Suprapubic skin (tissue), 4 donors: Measurements from ENCODE around the gene PRDX2.

Experiments
- EP300 ChIP-seq: sonication (generic); formaldehyde crosslinking; IDR thresholded peaks from one replicate; pipeline ENCODE4 v1.6.1; 2017; ENCODE audit warnings: antibody characterized with exemption
- POLR2A ChIP-seq, 2 donors: fragments of 450-650 bp; IDR thresholded peaks; one replicate each; pipeline ENCODE4 v1.6.1; 2017; ENCODE audit warnings: antibody characterized with exemption in 2 of 2, mild to moderate bottlenecking in 2 of 2, moderate library complexity in 2 of 2
- POLR2AphosphoS5 ChIP-seq, 3 donors: sonication (generic); formaldehyde crosslinking; IDR thresholded peaks; one replicate each; pipeline ENCODE4 v1.6.1; 2017; ENCODE audit warnings: antibody characterized with exemption in 3 of 3
- TF ChIP-seq, protein P1 (sequence below), 2 donors: fragments of 200-600 bp in 1 of 2; fragments of 450-650 bp in 1 of 2; sonication (generic) in 1 of 2; IDR thresholded peaks; one replicate each; pipeline ENCODE4 v1.5.1; 2016 to 2019; ENCODE audit warnings: antibody characterized with exemption in 2 of 2, mild to moderate bottlenecking in 1 of 2, moderate library complexity in 1 of 2

DNA sequence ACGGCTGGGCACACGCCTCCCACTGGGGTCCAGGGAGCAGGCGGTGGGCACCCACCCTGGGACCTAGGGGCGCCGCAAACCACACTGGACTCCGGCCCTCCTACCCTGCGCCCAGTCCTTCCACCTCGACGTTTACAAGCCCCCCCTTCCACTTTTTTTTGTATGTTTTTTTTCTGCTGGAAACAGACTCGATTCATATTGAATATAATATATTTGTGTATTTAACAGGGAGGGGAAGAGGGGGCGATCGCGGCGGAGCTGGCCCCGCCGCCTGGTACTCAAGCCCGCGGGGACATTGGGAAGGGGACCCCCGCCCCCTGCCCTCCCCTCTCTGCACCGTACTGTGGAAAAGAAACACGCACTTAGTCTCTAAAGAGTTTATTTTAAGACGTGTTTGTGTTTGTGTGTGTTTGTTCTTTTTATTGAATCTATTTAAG, 8.7 kb downstream of the PRDX2 start:
- TF ChIP-seq, protein P1, sequence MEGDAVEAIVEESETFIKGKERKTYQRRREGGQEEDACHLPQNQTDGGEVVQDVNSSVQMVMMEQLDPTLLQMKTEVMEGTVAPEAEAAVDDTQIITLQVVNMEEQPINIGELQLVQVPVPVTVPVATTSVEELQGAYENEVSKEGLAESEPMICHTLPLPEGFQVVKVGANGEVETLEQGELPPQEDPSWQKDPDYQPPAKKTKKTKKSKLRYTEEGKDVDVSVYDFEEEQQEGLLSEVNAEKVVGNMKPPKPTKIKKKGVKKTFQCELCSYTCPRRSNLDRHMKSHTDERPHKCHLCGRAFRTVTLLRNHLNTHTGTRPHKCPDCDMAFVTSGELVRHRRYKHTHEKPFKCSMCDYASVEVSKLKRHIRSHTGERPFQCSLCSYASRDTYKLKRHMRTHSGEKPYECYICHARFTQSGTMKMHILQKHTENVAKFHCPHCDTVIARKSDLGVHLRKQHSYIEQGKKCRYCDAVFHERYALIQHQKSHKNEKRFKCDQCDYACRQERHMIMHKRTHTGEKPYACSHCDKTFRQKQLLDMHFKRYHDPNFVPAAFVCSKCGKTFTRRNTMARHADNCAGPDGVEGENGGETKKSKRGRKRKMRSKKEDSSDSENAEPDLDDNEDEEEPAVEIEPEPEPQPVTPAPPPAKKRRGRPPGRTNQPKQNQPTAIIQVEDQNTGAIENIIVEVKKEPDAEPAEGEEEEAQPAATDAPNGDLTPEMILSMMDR (IDR thresholded peaks at IDR 0.05), result no peak
- no peak for TF ChIP-seq EP300
- TF ChIP-seq POLR2A (IDR thresholded peaks at IDR 0.05), result no peak
- no peak for TF ChIP-seq POLR2AphosphoS5 (IDR thresholded peaks at IDR 0.05)
